SKM-1 treated with dmso at 0.1 percent for 144 hours (cell line): Measurements from ENCODE around the gene ANO10.
"Not testable (repeated sequence)": the region's sequence is repeated elsewhere in the genome, so short reads cannot be mapped to it uniquely, and the experiment has no call there.

Experiments
- DNase-seq: peaks from one replicate; lab custom pipeline; 2025; ENCODE audit not compliant: unreplicated experiment; lab: John Stamatoyannopoulos, UW

Gene ANO10

DNA sequence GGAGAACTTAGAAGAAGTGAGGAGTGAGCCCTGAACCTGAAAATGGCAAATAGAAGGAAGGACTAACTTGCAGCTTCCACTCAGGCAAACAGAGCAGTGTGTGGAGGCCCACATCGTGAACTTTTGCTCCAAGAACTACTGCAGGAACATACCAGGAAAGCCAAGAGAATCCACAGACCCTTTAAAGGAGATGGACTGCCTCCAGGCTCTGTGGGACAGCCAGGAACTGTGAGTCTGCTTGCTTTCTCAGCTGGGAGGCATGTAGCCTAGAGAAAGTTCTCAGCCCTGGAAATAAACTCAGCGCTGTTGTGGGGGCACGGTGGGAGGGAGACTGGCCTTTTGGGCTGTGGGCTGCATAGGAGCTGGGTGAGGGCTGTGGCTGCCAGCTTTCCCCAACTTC, 242.5 kb downstream of the ANO10 start:
- no peak for DNase-seq

DNA sequence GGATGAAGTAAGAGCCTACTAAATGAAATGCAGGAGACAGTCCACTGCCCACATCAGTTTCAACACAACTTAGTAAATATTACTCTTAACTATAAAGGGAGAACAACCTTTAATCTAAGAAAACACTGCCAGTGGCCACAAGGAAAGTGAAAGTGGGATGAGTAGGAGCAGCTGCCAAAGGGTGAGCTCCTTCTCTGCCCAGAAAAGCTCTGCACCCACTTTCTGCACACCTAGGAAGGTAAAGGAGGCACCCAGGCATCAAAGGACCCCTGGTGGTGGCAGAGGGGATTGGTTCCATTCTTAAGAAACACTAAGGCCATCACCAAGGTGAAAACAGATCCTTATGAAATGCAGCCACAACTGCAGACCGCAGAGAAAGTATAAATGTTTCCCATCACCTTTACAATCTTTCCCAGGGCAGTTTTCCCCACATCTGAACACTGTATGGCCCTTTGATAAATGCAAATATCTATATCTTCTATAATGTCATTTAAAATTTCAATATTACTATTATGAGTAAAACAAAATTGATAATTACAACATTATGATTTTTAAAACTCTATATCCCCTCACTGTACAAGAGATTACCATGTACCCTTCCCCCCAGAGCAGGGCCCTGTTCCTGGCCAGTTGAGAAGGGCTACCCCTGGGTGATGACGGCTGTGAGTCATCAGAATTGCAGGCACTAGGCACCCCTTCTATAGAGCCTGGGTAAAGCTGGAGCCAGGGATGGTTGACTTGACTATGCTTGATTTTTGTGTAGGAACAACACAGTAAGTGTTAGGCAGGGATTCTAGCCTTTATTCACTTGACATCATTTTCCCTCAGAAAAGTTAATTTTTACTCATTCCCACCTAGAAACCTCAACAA, 243.5 kb downstream of the ANO10 start:
- DNase-seq, result peak; percentile 52

DNA sequence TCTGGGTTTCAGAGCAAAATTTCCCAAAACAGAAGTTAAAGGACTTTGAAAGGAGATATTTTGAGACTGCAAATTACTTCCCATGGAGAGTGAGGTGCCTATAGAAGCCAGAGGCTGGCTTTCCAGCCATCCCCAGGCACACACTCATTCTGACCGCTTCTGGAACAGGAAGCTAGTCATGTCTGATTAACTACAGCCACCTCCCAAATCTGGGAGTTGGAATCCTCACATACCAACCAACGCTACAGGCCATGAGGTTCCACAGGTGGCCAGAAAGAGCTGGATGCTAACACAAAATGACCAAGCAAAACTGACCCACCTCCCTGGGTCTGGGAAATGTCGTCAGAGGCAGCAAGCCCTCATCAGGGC, 248.3 kb downstream of the ANO10 start:
- DNase-seq, result no peak

DNA sequence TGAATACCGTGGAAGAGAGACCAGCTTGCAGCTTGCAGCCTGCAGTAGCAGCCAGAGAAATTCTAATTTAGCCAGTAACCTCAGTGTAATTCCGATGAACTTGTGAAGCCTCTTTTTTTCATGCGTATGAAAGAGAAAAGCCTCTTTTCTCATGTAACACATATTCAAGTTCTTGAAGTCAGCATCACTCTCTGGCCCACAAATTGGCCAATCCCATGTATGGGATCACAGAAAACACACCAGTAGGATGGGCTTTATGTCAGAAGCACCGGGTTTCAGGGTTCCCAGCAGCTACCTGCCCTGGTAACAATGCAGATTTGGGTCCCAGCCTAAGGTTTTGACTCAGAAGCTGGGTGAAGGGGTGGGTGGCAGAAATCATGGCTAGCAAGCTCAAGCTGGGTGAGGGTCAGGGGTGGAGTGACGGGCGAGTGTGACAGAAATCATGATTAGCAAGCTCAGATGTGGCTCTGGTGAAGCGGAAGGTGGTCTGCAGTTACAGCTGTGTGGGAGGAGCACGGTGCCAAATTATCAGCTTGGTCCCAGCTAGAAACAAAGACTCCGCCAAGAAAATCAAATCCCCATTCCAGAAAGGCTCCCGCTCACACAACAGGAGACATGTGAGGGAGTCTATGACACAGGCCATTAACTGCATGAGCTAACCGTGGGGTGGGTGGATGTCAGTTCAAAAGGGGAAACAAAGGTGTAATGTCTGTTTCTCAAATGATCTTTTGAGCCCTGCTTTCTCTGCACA, 248.8 kb downstream of the ANO10 start:
- DNase-seq, result no peak

DNA sequence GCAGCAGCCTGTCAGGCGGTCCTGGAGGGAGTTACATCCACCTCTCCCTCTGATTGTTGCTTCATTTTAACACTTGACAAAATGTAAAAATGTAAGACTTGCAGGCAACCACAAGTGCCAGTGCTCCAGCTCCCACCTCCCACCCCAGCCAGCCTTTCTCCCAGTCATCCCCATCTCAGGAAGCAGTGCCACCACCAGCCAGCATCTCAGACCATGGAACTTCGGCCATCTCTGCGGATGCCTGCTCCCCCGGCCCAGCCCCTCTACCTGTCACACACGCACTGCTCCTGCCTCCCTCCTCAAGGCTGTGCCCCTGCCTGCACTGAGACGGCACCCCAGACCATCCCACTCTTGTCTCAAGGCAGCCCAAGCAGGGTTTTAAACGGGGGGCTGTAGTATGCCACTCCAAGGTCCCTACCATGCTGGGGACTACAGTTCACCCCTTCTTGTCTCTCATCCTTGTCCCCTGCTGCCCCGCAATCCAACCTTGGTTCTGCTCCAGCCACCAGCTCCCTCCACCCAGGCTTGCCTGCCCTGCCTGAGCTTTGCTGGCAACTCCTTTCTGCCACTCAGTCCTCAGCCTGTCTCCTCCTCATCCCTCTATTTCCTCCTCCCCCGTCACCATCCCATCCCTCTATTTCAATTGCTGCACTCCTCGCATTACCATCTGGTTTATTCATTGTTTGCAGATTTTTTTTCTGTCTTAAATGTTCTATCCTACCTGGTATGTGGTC, 249.6 kb downstream of the ANO10 start:
- no peak for DNase-seq

DNA sequence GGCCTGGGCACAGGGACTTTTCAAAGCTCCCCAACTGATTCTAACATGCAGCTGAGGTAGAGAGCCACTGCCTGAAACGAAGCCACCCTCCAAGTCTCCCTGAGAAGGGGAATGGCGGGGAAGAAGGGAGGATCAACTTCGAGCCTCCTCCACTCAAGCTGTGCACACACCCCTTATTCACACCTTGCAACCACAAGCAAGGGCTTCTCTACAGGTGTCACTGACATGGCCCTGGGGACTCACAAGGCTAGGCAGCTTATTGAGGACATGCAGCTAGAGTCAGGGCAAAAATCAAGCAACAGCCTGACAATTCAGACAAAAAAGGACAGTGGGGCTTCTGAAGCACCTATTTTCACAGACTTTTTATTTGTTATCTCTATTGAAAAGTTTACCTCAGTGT, 250.3 kb downstream of the ANO10 start:
- no peak for DNase-seq

DNA sequence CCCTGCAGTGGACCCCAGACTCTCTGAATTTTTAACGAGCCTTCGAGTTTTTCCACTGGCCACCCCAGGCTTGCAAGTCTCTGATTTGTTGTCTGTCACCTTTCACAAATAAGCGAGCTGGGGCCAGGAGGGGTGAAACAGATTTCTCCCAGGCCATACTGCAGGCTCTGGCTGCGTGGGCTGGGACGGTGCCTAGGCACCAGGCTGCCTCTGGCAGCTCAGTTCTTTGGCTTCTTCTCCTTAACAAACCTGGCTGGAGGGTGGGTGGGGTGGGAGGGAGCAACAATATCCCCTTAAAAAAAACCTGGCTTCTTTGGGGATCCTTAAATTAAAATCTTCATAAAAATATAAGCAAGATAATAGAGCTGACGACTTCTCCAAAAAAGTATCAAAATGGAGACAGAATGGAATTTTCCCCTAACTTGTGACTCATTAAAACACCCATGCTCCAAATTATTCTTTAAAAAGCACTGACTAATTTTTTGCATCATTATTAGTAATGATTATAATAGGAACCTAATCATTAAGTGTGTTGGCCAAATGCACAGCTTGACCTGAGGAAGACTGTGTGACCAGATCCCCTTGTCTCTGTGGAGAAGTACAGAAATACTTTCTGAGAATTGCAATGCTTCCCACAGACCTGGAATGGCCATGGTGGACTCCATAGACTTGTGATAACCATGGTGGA, 251.4 kb downstream of the ANO10 start:
- no peak for DNase-seq

DNA sequence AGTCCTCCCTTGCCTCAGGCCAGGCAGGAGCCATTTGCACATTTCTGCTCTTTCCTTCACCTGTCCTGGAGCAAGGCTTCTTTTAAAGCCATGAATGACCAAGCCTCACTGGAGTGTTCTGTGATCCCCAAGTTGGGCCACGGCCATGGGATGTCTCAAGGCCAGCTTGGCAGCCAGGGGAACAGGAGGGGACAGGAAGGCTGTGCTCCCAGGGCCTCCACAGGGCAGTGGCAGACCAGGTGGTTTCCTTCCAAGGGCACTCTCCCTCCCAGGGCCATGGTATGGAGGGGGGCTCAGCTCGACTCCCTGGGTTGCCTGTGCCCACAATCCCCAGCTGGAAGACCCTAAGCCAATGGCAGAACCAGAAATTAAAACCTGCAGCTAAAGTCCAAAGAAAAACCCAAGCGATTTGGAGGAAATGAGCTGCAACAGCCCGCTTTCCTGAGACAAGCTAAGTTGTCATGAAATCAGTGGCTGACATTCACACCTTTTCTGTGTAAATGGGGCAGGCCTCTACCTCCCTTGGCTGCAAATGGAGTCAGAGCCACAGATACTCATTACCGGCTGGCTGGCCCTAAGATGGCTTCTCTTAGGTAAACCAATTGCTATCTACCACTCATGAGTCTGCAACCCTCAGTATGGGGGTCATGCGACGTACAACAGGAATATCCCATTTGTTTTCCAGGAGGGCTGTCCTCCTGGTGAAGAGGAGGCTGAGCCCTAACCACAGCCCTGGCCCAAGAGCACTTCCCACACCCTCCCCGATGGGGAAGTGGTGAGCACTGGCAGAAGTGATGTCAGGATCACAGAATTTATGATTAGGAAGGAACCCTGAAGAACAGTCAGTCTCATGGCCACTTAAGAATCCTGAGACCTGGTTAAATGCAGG, 252.2 kb downstream of the ANO10 start:
- DNase-seq, result peak; percentile 58

DNA sequence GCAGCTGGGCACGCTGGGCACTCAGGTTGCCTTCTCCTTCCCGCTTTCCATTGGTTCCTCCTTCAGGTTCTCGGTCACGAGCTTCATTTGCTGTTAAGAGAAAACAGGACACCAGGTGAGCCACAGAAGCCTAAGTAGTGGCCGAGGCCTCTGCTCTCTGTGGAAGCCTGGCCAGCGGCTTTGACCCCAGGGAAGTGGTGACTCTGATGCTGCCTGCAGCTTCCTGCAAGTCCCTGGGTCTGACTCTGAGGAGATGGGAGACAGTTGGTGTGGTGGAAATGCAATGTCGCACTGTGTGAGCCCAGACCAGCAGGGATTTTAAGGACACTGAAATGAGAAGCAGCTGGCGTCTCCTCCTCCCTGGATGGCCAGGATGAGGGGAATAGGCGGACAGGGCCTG, 254.9 kb downstream of the ANO10 start:
- DNase-seq, result no peak

DNA sequence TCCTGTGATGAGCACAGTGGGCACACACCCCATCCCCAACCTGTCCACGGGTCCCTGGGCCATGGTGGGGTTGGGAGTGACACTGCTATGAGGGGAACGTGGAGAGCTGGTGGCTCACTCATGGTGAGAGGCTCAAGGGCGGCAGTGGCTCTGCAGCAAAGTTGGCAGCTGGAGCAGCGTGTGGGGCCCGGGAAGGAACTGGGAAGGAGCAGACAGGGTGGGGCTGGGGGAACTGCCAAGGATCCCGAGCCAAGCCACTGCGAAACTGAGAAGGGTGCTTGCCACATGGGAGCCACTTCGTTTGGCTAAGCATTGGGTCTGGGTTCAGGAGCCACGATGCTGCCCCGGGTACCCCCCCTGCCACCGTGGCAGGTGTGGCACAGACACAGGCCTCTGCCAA, 255.3 kb downstream of the ANO10 start:
- DNase-seq, result no peak

DNA sequence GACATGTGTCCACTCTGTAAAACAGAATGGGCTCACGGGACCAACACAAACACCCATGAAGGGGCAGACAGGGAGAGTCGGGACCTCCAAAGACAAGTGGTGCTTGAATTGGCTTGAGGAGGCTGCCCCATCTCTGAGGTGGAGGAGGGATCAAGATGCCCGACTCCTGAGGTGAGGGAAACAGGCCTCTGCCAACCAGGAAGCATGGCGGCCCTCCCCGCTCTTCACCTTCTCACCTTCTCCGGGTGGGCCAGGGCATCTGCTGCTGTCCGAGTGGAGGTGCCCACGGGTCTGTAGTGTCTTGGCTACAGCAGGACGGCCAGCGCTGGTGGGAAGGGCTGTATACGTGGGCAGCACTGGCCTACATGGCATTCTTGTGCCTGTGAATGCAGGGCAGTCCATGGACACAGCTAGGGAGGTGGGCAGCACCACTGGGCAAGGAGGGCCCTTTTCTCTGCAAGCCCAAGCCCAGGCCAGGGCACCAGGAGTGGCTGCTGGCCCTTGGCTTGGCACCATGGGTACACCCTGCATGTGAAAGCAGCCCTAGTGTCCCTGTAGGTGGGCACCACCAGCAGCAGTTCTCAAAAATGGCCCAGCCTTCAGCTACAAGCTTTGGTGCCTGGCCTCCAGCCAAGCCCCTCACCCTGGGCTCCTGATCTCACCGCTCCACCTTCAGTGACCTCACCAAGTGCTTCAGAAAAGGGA, 256.1 kb downstream of the ANO10 start:
- DNase-seq, result no peak

DNA sequence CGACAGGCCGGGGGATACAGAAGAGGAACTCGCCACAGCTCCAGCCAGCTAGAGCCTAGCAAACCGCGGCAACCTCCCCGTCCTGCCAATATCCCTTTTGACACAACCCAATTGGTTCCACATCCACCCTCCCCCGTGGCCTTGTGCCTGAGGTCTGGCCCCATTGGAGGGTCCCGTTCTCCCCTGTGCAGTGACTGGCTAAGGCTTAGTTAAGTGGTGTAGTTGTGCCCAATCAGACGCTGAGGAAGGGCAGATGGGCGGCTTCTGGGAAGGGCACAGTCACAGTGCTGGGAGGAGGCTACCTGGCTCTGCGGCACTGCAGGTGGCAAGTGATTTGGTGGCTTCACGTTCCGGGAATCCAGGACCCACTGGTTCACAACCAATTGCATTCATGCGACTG, 256.9 kb downstream of the ANO10 start:
- no peak for DNase-seq

DNA sequence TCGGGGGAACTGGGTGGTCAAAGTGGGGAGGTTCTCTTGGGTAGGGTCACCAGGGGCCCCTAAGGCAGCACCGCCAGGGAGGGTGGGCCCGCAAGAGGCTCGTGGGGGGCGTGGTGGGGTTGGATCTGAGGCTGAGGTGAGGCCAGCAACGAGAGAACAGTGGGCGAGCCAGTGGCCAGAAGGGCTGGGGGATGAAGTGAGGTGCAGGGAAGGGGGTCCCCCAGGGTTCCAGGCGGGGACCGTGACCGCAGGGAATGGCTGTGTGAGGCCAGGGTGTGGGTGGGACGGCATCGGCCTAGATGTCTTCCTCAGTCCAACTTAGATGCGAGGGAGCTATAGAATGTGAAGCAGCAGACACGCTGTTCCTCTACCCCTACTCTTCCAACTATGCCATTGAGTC, 257.3 kb downstream of the ANO10 start:
- DNase-seq, result no peak

DNA sequence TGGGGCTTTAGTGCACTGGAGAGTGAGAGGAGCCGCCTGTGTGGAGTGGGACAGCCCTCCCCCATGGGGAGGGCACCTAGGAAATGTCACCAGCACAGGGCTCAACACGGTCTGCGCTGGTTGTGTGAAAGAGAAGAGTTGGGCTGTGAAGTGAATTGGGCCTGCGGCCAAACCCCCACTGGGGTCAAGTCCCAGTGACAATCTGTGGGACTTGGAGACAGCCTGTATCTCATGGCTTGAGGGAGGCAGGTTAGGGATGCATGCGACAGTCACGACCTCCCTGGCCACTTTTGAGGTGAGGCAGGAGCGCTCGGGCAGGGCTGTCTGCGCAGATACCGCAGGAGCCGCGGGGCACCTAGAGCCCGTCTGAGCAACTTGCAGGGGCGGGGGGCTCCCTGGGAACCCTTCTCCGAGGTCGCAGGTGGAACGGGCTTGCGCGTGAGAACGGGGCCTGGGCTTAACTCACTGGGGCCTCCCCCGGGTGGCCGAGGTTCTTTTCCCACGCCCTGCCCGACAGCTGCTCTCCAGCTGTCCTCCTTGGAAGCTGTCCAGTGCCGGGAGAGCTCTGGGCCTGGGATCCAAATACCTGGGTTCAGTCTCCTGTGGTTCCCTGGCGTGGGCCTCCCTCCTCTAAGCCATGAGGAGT, 258.1 kb downstream of the ANO10 start:
- DNase-seq, result no peak

DNA sequence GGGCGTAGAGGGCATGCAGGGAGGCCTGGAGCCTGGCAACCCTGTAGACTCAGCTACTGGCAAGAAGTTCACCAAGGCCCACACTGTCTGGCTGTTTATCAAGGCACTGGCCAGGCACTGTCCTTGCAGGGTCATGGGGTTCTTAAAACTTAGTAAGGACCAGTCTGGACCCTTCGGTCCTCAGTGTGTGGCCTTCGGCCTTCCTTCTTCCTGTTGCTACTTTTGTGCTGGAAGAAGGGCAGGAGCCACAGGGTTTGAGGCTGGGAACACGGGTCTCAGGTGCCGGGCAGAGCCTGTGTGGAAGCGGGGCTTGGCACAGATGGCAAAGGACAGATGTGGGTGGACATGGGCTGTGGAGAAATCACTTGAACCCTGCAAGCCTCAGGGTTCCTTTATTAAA, 258.9 kb downstream of the ANO10 start:
- no peak for DNase-seq

DNA sequence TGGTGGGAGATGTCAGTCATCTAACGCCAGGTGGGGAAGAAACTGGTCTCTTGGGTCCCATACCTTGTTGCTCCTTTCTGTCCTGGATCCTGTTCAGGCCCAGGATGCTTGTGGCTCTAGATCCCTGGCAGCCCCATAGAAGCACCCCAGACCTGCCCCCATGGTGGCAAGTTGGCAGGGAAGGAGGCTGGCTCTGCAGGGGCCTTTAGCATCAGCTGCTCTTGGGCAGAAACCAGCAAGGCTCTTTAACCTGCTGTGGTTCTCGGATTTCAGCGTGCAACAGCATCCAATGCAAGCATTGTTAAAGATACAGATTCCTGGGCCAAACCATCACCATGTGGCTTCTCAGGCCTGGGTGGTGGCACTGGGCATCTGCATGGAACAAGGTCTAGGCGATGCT, 259.6 kb downstream of the ANO10 start:
- DNase-seq, result no peak

DNA sequence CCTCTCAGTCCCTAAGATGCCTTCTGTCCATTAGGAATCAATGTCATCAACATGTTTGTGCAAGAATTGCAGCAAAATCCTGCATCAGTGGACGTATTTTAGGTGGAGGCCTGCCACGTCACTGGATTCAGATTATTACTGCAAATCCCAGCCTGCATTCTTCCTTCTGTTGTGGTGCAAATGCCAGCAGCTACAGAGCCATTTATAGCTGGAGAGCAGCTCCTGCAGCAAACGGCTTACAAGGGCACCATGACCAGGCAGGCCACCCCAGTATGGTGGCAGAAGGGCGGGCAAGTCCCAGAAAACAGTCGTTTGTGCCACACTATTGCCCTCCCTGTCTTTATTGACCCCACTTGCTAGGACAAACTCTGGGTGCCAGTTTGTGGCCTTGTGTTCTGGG, 260.7 kb downstream of the ANO10 start:
- DNase-seq, result no peak

DNA sequence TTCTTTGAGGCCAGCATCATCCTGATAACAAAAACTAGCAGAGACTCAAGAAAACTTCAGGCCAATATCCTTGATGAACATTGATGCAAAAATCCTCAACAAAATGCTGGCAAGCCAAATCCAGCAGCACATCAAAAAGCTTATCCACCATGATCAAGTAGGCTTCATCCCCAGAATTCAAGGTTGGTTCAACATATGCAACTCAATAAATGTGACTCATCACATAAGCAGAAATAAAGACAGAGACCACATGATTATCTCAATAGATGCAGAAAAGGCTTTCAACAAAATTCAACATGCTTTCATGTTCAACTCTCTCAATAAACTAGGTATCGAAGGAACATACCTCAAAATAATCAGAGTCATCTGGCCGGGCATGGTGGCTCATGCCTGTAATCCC, 265.8 kb downstream of the ANO10 start:
- not testable (repeated sequence) for DNase-seq
